Measurements from ENCODE around the gene AMOTL1. TPM values are rescaled to one million over a fixed set of nuclear protein-coding genes. Genes with fewer than 3 reads are reported as not detected.
A peak's percentile ranks its signal among the peaks of the same experiment; 100 is the strongest.

The AMOTL1 gene
- total RNA-seq, 3 donors from 2014 or later (not counting 1 experiment from before 2014, with no cell fraction given): 7.1 to 8.9 (median 8.7) TPM

DNA sequence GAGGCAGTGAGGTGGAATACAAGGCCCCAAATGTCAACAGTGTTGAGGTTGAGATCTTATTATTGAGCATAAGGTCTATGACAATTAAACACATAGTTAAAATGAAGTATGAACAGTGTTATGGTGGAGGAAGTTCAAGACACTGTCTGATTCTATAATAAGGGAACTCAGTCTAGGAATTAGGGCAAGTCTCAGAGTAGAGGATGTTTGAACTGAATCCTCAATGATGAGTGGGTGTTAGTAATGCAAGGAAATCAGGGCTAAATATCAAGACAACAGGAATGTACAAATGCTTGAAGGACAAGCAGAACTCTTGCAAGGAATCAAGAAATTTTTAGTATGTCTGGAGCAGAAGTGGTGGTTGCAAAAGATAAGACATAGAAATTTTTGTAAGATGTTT, 152.2 kb downstream of the AMOTL1 start:
- TF ChIP-seq, protein P1, sequence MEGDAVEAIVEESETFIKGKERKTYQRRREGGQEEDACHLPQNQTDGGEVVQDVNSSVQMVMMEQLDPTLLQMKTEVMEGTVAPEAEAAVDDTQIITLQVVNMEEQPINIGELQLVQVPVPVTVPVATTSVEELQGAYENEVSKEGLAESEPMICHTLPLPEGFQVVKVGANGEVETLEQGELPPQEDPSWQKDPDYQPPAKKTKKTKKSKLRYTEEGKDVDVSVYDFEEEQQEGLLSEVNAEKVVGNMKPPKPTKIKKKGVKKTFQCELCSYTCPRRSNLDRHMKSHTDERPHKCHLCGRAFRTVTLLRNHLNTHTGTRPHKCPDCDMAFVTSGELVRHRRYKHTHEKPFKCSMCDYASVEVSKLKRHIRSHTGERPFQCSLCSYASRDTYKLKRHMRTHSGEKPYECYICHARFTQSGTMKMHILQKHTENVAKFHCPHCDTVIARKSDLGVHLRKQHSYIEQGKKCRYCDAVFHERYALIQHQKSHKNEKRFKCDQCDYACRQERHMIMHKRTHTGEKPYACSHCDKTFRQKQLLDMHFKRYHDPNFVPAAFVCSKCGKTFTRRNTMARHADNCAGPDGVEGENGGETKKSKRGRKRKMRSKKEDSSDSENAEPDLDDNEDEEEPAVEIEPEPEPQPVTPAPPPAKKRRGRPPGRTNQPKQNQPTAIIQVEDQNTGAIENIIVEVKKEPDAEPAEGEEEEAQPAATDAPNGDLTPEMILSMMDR (IDR thresholded peaks at IDR 0.05): no peak
- ATAC-seq: no peak
- H3K9me3 ChIP-seq (ENCODE audit: control insufficient read depth, insufficient read depth, low read length): no peaks in the 10 kb centered on the region
- Mint-ChIP-seq H3K36me3 (no peaks in the 10 kb centered on the region), H3K27me3 (ENCODE audit: low read depth in 2 of 2) (no peaks in the 10 kb centered on the region), H3K27ac (no peak overlapping the region), H3K4me1 (peaks cover 13 to 18% of the 10 kb centered on the region in 2 donors), H3K9me3 (peaks cover 0 to 3% of the 10 kb centered on the region in 2 donors), H3K4me3 (no peak overlapping the region)
- peaks cover 16% of the 10 kb centered on the region for H3K4me1 ChIP-seq (ENCODE audit: control insufficient read depth, insufficient read depth, low read length)
- intact Hi-C loops (cut with micrococcal nuclease): no loop called here
- no peak for DNase-seq
- H3K36me3 ChIP-seq (ENCODE audit: control insufficient read depth, insufficient read depth, low read length): no peaks in the 10 kb centered on the region
- H3K27me3 ChIP-seq (ENCODE audit: control insufficient read depth, insufficient read depth, low read length): no peaks in the 10 kb centered on the region
- H3K27ac ChIP-seq (ENCODE audit: low read length): no peak overlapping the region
- H3K4me3 ChIP-seq (ENCODE audit: low read length): no peak overlapping the region

DNA sequence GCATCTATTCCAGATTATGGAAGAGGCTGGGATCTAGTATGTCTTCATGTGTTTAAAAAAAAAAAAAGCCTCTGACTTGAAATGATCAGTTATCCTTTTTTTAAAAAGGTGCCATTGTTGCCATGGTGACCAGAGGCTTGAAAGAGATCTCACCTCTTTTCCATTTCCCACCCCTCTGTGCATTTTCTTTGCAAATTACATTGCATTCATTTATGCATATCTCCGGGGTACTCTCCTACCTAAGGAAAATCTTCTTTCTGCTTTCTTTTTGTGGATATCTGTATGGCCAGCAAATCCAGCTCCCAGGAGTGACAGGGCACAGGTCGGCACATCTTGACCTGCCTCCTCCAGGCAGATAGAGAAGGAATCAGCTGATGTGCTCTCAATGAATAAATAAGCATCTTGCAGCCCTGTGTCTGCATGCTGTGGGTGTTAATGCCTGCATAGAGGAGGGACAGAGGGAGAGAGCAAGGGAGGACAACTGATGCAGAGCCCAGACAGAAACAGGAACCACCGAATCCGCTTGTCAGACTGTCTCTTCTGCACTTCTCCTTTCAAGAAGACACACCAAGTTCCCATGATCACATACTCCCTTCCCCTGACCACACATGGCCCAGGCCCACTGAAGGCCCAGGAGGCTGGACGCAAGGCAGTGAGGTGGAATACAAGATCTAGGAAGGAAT, 154.3 kb downstream of the AMOTL1 start:
- TF ChIP-seq, protein P1 (IDR thresholded peaks at IDR 0.05): no peak
- H3K36me3 Mint-ChIP-seq: no peaks in the 10 kb centered on the region
- no peak overlapping the region for H3K4me3 ChIP-seq (ENCODE audit: low read length)
- H3K4me3 Mint-ChIP-seq: no peak overlapping the region
- H3K9me3 ChIP-seq (ENCODE audit: control insufficient read depth, insufficient read depth, low read length): no peaks in the 10 kb centered on the region
- intact Hi-C loops (cut with micrococcal nuclease): no loop called here
- ATAC-seq (no peak), DNase-seq (no peak)
- no peak overlapping the region for H3K27ac ChIP-seq (ENCODE audit: low read length)
- no peaks in the 10 kb centered on the region for H3K27me3 ChIP-seq (ENCODE audit: control insufficient read depth, insufficient read depth, low read length)
- peaks cover 20 to 26% of the 10 kb centered on the region in 2 donors for H3K4me1 Mint-ChIP-seq
- H3K27me3 Mint-ChIP-seq (ENCODE audit: low read depth in 2 of 2): no peaks in the 10 kb centered on the region
- H3K36me3 ChIP-seq (ENCODE audit: control insufficient read depth, insufficient read depth, low read length): no peaks in the 10 kb centered on the region
- H3K9me3 Mint-ChIP-seq: peaks cover 0 to 3% of the 10 kb centered on the region in 2 donors
- peaks cover 18% of the 10 kb centered on the region for H3K4me1 ChIP-seq (ENCODE audit: control insufficient read depth, insufficient read depth, low read length)
- WGBS (ENCODE audit: insufficient coverage): 56% methylated on average over 5 of the region's 5 CpGs
- H3K27ac Mint-ChIP-seq: no peak overlapping the region

- 91% methylated on average over 2 of the region's 2 CpGs for WGBS (ENCODE audit: insufficient coverage)
- Histone ChIP-seq H3K9me3 (ENCODE audit: control insufficient read depth, insufficient read depth, low read length) (no peaks in the 10 kb centered on the region), H3K27ac (ENCODE audit: low read length) (no peak overlapping the region), H3K27me3 (ENCODE audit: control insufficient read depth, insufficient read depth, low read length) (no peaks in the 10 kb centered on the region), H3K36me3 (ENCODE audit: control insufficient read depth, insufficient read depth, low read length) (no peaks in the 10 kb centered on the region), H3K4me3 (ENCODE audit: low read length) (no peak overlapping the region), H3K4me1 (ENCODE audit: control insufficient read depth, insufficient read depth, low read length) (peaks cover 18% of the 10 kb centered on the region)
- DNase-seq (no peak), ATAC-seq (no peak)
- H3K4me3 Mint-ChIP-seq: no peak overlapping the region
- intact Hi-C loops (cut with micrococcal nuclease): no loop called here
- H3K27ac Mint-ChIP-seq: peak overlapping the region in 1 of 2 donors; percentile 24
- peaks cover 0 to 3% of the 10 kb centered on the region in 2 donors for H3K9me3 Mint-ChIP-seq
- no peaks in the 10 kb centered on the region for H3K36me3 Mint-ChIP-seq
- peaks cover 20 to 26% of the 10 kb centered on the region in 2 donors for H3K4me1 Mint-ChIP-seq
- H3K27me3 Mint-ChIP-seq (ENCODE audit: low read depth in 2 of 2): no peaks in the 10 kb centered on the region
- TF ChIP-seq, protein P1 (IDR thresholded peaks at IDR 0.05): no peak
Measured at GRCh38 chr11:94923004-94923334, 154.8 kb downstream of the AMOTL1 start.

DNA sequence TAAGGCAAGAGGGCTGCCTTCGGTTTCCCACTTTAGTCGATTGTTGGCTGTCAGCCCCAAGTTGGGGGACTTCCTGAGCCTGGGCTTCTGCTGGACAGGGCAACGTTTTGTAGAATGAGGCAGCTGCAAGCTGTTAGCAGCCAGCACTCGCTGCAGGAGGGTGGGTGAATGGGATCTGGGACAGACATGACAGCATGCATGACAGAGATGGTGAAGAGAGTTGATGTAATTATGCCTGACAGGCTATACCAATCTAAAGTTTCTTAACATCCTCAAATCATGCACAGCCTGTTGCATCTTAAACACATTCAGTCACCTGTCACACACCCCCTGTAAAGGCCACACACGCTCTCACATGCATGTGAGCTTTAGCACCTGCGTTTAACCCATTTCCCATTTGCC, 156.0 kb downstream of the AMOTL1 start:
- peaks cover 20 to 26% of the 10 kb centered on the region in 2 donors for H3K4me1 Mint-ChIP-seq
- peaks cover 18% of the 10 kb centered on the region for H3K4me1 ChIP-seq (ENCODE audit: control insufficient read depth, insufficient read depth, low read length)
- TF ChIP-seq, protein P1 (IDR thresholded peaks at IDR 0.05): no peak
- peak overlapping the region; percentile 70 to 86 for H3K27ac Mint-ChIP-seq
- no peaks in the 10 kb centered on the region for H3K27me3 ChIP-seq (ENCODE audit: control insufficient read depth, insufficient read depth, low read length)
- ATAC-seq: peak; percentile 38 to 58 (median 42)
- peak in 1 of 2 donors; percentile 28 for DNase-seq
- intact Hi-C loops (cut with micrococcal nuclease): no loop called here
- peak overlapping the region; percentile 38 for H3K4me3 Mint-ChIP-seq
- no peaks in the 10 kb centered on the region for H3K36me3 ChIP-seq (ENCODE audit: control insufficient read depth, insufficient read depth, low read length)
- H3K4me3 ChIP-seq (ENCODE audit: low read length): no peak overlapping the region
- WGBS (ENCODE audit: insufficient coverage): 58% methylated on average over 6 of the region's 6 CpGs
- H3K27me3 Mint-ChIP-seq (ENCODE audit: low read depth in 2 of 2): peaks cover 0 to 3% of the 10 kb centered on the region in 2 donors
- peaks cover 0 to 3% of the 10 kb centered on the region in 2 donors for H3K9me3 Mint-ChIP-seq
- H3K27ac ChIP-seq (ENCODE audit: low read length): peak overlapping the region; percentile 42
- no peaks in the 10 kb centered on the region for H3K36me3 Mint-ChIP-seq
- no peaks in the 10 kb centered on the region for H3K9me3 ChIP-seq (ENCODE audit: control insufficient read depth, insufficient read depth, low read length)
